Measurements from ENCODE around the gene PDGFD.

GRCh38 chr11:104060004-104060794, 103.7 kb downstream of the PDGFD start:
- TF ChIP-seq POLR2AphosphoS5 (IDR thresholded peaks at IDR 0.05) (no peak), CTCF (IDR thresholded peaks at IDR 0.05; ENCODE audit: poor library complexity, severe bottlenecking) (no peak), EP300 (conservative IDR thresholded peaks at IDR 0.05; ENCODE audit: poor library complexity, severe bottlenecking) (no peak), TAF1 (IDR thresholded peaks at IDR 0.05; ENCODE audit: low read depth) (no peak), REST (IDR thresholded peaks at IDR 0.05; ENCODE audit: borderline replicate concordance) (no peak), EZH2 (IDR thresholded peaks at IDR 0.05; ENCODE audit: borderline replicate concordance, insufficient read depth, low read length, poor library complexity, severe bottlenecking) (no peak), RAD21 (conservative IDR thresholded peaks at IDR 0.05) (no peak), MXI1 (conservative IDR thresholded peaks at IDR 0.05; ENCODE audit: poor library complexity, severe bottlenecking) (no peak), SMC3 (conservative IDR thresholded peaks at IDR 0.05; ENCODE audit: poor library complexity) (no peak)

Data from neural cell (in vitro differentiated cells).